Loucy (cell line): ENCODE measurements around the gene CRIP2.

Source experiments
- H2AFZ ChIP-seq: fragments of 200-600 bp; sonication (generic); 2 replicates; pipeline ENCODE4 v1.6.0; 2016; ENCODE audit warnings: antibody characterized with exemption, mild to moderate bottlenecking, low read length, moderate library complexity
- H3F3A ChIP-seq: fragments of 200-600 bp; 2 replicates; pipeline ENCODE4 v1.6.0; 2016; ENCODE audit warnings: antibody characterized with exemption, low read depth, mild to moderate bottlenecking
- H3K27me3 ChIP-seq: fragments of 200-600 bp; sonication (generic); 2 replicates; pipeline ENCODE4 v1.6.1; 2014; ENCODE audit warnings: low read length, mild to moderate bottlenecking; ENCODE audit not compliant: insufficient read depth, poor library complexity, severe bottlenecking
- H3K36me3 ChIP-seq: fragments of 200-600 bp; sonication (generic); 2 replicates; pipeline ENCODE4 v1.6.1; 2016; ENCODE audit warnings: low read length; ENCODE audit not compliant: insufficient read depth
- H3K4me1 ChIP-seq: fragments of 200-600 bp; sonication (generic); 2 replicates; pipeline ENCODE4 v1.5.1; 2014; ENCODE audit warnings: low read length, mild to moderate bottlenecking; ENCODE audit not compliant: insufficient read depth, poor library complexity, severe bottlenecking
- H3K4me2 ChIP-seq: fragments of 200-600 bp; sonication (generic); 2 replicates; pipeline ENCODE4 v1.6.0; 2014; ENCODE audit warnings: antibody characterized with exemption, low read length, low read depth, mild to moderate bottlenecking; ENCODE audit not compliant: poor library complexity, severe bottlenecking
- H3K4me3 ChIP-seq: fragments of 200-600 bp; sonication (generic); 2 replicates; pipeline ENCODE4 v1.5.1; 2014; ENCODE audit warnings: low read length, mild to moderate bottlenecking, mixed read lengths; ENCODE audit not compliant: poor library complexity, severe bottlenecking
- H3K79me2 ChIP-seq: fragments of 200-600 bp; sonication (generic); 2 replicates; pipeline ENCODE4 v1.6.1; 2014; ENCODE audit warnings: low read length; ENCODE audit not compliant: insufficient read depth
- H3K9ac ChIP-seq: fragments of 200-600 bp; sonication (generic); 2 replicates; pipeline ENCODE4 v1.6.0; 2014; ENCODE audit warnings: mild to moderate bottlenecking, low read depth, low read length, moderate library complexity; ENCODE audit not compliant: poor library complexity, severe bottlenecking
- H3K9me2 ChIP-seq: fragments of 200-600 bp; sonication (generic); replicated peaks from 2 replicates; pipeline ENCODE4 v1.6.1; 2016; ENCODE audit warnings: low read depth, low read length, mixed read lengths
- H3K9me3 ChIP-seq: fragments of 200-600 bp; sonication (generic); 2 replicates; pipeline ENCODE4 v1.6.1; 2014; ENCODE audit warnings: mild to moderate bottlenecking, antibody characterized with exemption, low read length, low read depth; ENCODE audit not compliant: insufficient read depth
- H4K20me1 ChIP-seq: fragments of 200-600 bp; sonication (generic); 2 replicates; pipeline ENCODE4 v1.6.0; 2014; ENCODE audit warnings: antibody characterized with exemption, low read length, mild to moderate bottlenecking; ENCODE audit not compliant: insufficient read depth, poor library complexity, severe bottlenecking
- CTCF ChIP-seq: fragments of 200-600 bp; sonication (generic); conservative IDR thresholded peaks from 2 replicates; pipeline ENCODE4 v1.5.1; 2014; ENCODE audit warnings: mild to moderate bottlenecking, antibody characterized with exemption, low read length
- EZH2phosphoT487 ChIP-seq: fragments of 200-600 bp; IDR thresholded peaks from 2 replicates; pipeline ENCODE4 v1.6.1; 2018; ENCODE audit warnings: antibody characterized with exemption, mild to moderate bottlenecking, moderate library complexity, borderline replicate concordance

The CRIP2 gene

DNA sequence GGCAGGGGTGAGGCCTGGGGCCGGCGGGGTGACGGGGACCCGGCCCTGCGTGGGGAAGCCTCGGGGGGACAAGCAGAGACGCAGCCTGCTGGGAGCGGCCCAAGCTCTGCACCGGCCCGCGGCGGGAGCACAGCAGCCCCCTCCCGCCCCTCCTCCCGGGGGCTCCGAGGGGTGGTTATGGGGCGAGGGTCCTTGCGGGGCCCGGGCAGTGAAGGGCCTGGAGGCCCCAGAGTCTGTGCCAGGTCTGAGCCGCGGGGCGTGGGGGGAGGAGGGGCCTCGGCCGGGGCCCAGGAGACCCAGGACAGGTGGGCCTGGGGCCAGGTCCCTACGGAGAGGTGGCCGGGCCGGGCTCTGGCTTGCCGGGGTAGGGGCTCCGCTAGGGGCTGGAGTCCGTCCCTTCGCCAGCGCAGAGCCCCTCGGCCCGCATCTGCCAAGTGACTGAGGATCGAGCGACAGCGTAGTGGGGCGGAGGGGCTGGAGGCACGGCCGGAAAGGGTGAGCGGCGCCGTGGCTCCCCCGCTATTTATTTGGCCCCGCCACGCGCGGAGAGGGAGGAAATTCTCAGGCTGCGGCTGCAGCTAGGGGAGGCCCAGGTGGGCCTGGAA lies 52.3 kb downstream of the CRIP2 start:
- H3K36me3 ChIP-seq, result no peaks in the 10 kb centered on the region
- no peak overlapping the region for H2AFZ ChIP-seq
- H3K9me2 ChIP-seq, result no peaks in the 10 kb centered on the region
- H4K20me1 ChIP-seq, result no peaks in the 10 kb centered on the region
- peaks cover 10% of the 10 kb centered on the region for H3K4me1 ChIP-seq
- H3K4me3 ChIP-seq, result peak overlapping the region; percentile 80
- no peak for TF ChIP-seq CTCF
- TF ChIP-seq EZH2phosphoT487, result no peak
- H3F3A ChIP-seq, result no peaks in the 10 kb centered on the region
- H3K9me3 ChIP-seq, result no peaks in the 10 kb centered on the region
- no peaks in the 10 kb centered on the region for H3K27me3 ChIP-seq
- H3K9ac ChIP-seq, result peak overlapping the region; percentile 53
- H3K79me2 ChIP-seq, result no peaks in the 10 kb centered on the region
- peak overlapping the region; percentile 79 for H3K4me2 ChIP-seq

- Histone ChIP-seq H3K9me3 (no peaks in the 10 kb centered on the region), H3K4me2 (peak overlapping the region; percentile 79), H3K4me1 (peaks cover 10% of the 10 kb centered on the region), H3K27me3 (no peaks in the 10 kb centered on the region), H2AFZ (peak overlapping the region; percentile 84; the same call in 1 of the 2 replicates), H3K9ac (peak overlapping the region; percentile 95), H4K20me1 (no peaks in the 10 kb centered on the region), H3K4me3 (peak overlapping the region; percentile 80), H3K36me3 (no peaks in the 10 kb centered on the region), H3K9me2 (no peaks in the 10 kb centered on the region), H3K79me2 (no peaks in the 10 kb centered on the region), H3F3A (no peaks in the 10 kb centered on the region)
- TF ChIP-seq CTCF (no peak), EZH2phosphoT487 (no peak)
Measured at GRCh38 chr14:105527381-105527825, 52.8 kb downstream of the CRIP2 start.

GRCh38 chr14:105527826-105528585 lies 53.4 kb downstream of the CRIP2 start:
- H3K79me2 ChIP-seq, result no peaks in the 10 kb centered on the region
- peak overlapping the region; percentile 80 for H3K4me3 ChIP-seq
- H3K4me1 ChIP-seq, result peaks cover 12% of the 10 kb centered on the region
- peak overlapping the region; percentile 84 for H2AFZ ChIP-seq
- peak overlapping the region; percentile 79 for H3K4me2 ChIP-seq
- no peaks in the 10 kb centered on the region for H3K9me3 ChIP-seq
- no peaks in the 10 kb centered on the region for H4K20me1 ChIP-seq
- H3K36me3 ChIP-seq, result no peaks in the 10 kb centered on the region
- no peaks in the 10 kb centered on the region for H3K27me3 ChIP-seq
- H3K9ac ChIP-seq, result peak overlapping the region; percentile 95
- peak; percentile 66 for TF ChIP-seq CTCF
- no peak for TF ChIP-seq EZH2phosphoT487
- H3K9me2 ChIP-seq, result no peaks in the 10 kb centered on the region
- no peaks in the 10 kb centered on the region for H3F3A ChIP-seq
